IPS DF 4.7 (cell line): ENCODE data around the gene MAGI2.
"Not testable (repeated sequence)": the region's sequence is repeated elsewhere in the genome, so short reads cannot be mapped to it uniquely, and the experiment has no call there.

Experiments used
- DNase-seq: peaks from one replicate; pipeline ENCODE4 v3.0.0-alpha.2; 2013; ENCODE audit warnings: low spot score; ENCODE audit errors: extremely low read depth

The MAGI2 gene

GRCh38 chr7:78503301-78503700 is 950.2 kb downstream of the MAGI2 start:
- DNase-seq = not testable (repeated sequence)

- DNase-seq = no peak
Observed at GRCh38 chr7:78501064-78501463, 952.4 kb downstream of the MAGI2 start.

GRCh38 chr7:78499971-78500370 is 953.5 kb downstream of the MAGI2 start:
- DNase-seq = no peak

- DNase-seq = no peak
Observed at GRCh38 chr7:78499283-78499682, 954.2 kb downstream of the MAGI2 start.

GRCh38 chr7:78497728-78498427 is 955.6 kb downstream of the MAGI2 start:
- DNase-seq = no peak

- DNase-seq = no peak
Observed at GRCh38 chr7:78496096-78496630, 957.3 kb downstream of the MAGI2 start.

- DNase-seq = no peak
Observed at GRCh38 chr7:78493401-78493800, 960.1 kb downstream of the MAGI2 start.

GRCh38 chr7:78492146-78492545 is 961.3 kb downstream of the MAGI2 start:
- no peak for DNase-seq

- DNase-seq = no peak
Observed at GRCh38 chr7:78490524-78490923, 962.9 kb downstream of the MAGI2 start.

- no peak for DNase-seq
Observed at GRCh38 chr7:78489476-78490240, 963.8 kb downstream of the MAGI2 start.

- no peak for DNase-seq
Observed at GRCh38 chr7:78487464-78487863, 966.0 kb downstream of the MAGI2 start.

- DNase-seq = no peak
Observed at GRCh38 chr7:78479348-78479747, 974.1 kb downstream of the MAGI2 start.

GRCh38 chr7:78476851-78477405 is 976.5 kb downstream of the MAGI2 start:
- no peak for DNase-seq

- DNase-seq = no peak
Observed at GRCh38 chr7:78473571-78474301, 979.7 kb downstream of the MAGI2 start.

- DNase-seq = no peak
Observed at GRCh38 chr7:78473021-78473420, 980.4 kb downstream of the MAGI2 start.

GRCh38 chr7:78472519-78472918 is 980.9 kb downstream of the MAGI2 start:
- no peak for DNase-seq

- DNase-seq = no peak
Observed at GRCh38 chr7:78465894-78466293, 987.6 kb downstream of the MAGI2 start.

GRCh38 chr7:78463039-78463438 is 990.4 kb downstream of the MAGI2 start:
- no peak for DNase-seq

- no peak for DNase-seq
Observed at GRCh38 chr7:78450706-78451105, 1002.8 kb downstream of the MAGI2 start.

GRCh38 chr7:78448911-78449310 is 1004.6 kb downstream of the MAGI2 start:
- no peak for DNase-seq

- DNase-seq = no peak
Observed at GRCh38 chr7:78444267-78444666, 1009.2 kb downstream of the MAGI2 start.

- no peak for DNase-seq
Observed at GRCh38 chr7:78443811-78444210, 1009.7 kb downstream of the MAGI2 start.
